GM18873 (cell line): ENCODE results near the gene CDT1.
"Not testable (repeated sequence)": the region's sequence is repeated elsewhere in the genome, so short reads cannot be mapped to it uniquely, and the experiment has no call there.

Source experiments
- ATAC-seq: cut with Tn5 transposase; IDR thresholded peaks from one replicate; pipeline ENCODE4 v1.9.1; 2021; ENCODE audit warnings: mild to moderate bottlenecking, moderate library complexity, moderate number of reproducible peaks; ENCODE audit not compliant: unreplicated experiment, low FRiP score

CDT1 gene

DNA sequence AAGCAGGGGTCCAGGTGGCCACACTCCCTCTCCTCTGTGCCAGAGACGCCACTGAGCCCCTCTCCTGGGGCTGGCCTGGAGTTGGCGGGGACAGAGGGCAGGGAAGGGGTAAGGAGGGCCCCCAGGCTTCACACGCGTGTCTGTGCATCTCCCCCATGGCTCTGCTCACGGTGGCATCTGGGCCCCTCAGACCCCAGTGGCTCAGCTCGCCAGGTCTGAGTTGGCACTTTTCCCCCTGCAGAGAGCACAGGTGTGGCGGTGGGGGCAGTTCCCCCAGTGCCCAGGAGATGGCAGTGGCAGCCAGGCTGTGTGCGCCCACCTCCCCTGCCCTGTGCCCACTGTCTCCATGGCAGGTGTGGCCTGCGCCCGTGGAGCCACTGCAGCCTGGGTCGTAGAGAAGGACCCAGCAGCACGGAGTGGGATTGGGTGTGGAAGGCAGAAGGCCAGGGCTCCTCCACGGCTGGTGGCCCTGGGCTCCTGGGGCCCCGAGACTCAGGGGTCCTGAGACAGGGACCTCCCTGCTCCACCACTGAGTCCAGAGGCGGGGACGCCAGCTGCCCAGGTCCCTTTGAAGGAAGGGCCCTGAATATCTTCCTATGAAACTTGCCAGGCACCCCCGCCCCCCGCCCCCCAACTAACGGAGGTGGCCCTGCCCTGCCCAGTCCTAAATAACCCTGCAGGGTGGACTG lies 12.5 kb downstream of the CDT1 start:
- no peak for ATAC-seq

DNA sequence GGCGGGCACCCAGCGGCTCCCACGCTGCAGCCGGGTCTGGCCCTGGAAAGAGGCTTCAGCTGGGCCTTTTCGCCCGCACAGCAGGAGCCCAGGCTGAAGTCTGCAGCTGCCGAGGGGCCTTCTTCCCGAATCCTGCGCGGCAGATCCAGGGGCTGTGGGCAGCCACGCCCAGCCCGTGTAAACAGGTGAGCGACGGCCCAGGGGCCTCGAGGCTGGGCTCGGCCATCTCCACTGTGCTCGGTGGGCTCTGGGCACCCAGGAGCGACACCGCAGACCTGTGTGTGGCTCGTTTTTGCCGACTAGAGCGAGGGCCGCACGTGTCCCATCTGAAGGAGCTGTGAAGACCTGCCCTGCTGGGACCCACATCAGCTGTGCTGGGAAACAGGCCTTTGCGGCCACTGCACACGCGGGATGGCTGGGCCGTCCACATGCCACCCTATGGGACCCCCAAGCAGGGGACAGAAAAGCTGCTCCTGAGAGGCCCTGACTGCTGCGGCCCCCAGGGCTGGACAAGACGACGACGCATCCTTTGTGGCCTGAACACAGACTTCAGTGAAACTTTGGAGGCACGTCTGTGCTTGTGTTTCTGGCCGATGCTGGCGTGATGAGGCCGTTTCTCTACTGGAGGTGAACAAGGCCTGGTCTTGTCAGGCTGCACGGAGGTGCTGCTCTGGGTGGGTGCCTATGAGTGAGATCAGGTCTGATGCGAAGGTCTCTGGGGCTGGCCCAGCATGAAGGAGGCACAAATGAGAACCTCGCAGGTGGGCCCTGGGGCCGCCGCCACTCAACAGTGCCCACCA lies 13.3 kb downstream of the CDT1 start:
- no peak for ATAC-seq

DNA sequence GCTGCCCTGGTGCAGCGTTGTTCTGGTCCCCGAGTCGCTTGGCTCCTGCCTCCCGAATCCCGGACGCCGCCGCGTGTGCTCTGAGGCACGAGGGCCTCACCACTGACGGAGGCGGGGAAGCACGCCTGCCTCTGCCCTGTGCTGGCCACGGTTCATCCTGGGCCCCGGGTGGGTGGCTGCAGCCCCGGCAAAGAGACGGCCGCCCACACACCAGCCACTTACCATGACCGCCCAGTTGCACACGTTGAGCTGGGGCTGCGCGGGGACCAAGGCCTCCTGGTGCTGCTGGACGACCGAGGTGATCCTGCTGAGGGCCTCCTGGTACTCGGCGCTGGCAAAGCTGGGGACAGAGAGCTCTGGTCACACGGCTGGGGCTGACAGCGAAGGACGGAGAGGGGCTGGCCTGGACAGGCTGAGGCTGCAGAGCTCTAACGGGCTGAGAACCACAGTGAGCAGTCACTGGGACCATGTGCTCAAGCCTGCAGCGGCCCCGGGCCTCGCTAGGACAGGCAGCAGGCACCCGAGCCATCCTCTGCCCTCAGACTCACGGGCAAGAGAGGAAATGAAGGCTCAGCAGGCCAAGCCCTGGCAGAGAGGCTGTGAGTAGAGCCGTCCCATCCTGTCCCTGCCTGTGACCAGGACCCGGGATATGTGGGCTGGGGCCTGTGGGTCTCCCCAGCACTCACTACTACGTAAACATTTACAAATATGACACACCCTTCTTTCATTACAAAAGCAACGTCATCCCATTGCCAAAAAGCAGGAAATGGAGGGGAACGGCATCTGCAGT lies 14.4 kb downstream of the CDT1 start:
- ATAC-seq, result no peak

- ATAC-seq, result no peak
Measured at GRCh38 chr16:88818575-88818874, 14.9 kb downstream of the CDT1 start.

DNA sequence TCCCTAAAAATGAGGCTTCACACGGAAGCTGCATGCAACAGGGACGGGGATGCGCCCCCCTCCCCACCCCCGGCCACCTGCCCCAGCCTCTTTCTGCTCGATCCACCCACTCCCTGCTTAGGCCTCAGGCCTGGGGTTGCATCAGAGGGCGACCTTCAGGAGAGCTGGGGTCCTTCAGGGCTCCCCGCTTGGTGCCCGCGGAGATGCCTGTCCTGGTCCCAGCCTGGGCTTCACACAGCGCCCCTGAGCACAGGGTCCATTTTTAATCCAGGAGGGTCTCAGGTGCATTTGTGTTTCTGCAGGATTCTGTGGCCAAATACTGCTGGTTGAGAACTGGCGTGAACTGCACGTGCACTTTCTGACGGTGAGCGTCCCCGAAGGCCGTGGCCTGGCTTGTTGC lies 15.5 kb downstream of the CDT1 start:
- ATAC-seq, result no peak

- ATAC-seq, result no peak
Measured at GRCh38 chr16:88820385-88821025, 16.9 kb downstream of the CDT1 start.

DNA sequence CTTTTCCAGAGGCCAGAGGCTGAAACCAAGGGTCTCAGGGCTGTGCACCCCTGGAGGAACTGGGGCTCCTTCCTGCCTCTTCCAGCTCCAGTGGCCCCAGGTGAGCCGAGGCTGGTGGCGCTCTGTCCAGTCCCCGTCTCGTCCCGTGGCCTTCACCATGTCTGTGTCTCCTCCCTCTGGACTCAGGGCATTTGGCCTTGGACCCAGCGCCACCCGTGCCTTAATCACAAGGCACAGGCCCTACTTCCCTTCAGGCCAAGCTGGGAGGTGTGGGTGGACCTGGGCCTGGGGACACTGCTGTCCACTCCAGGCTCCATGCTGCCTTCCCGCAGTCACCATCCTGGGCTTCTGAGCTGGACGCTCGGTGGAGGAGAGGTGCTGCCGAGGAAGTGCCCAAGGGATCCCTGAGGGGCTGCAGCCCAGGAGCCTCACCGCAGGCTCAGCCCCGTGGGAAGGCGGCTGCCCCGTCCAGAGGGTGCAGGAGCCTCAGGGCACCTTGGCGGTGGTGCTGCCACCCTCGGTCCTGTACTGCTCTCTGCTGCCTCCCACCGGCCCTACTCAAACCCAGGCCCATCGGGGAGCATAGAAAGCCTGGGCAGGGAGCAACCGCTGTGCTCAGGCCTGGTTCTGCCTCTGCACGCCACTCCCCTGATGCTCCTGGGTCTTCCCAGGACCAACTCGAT lies 17.7 kb downstream of the CDT1 start:
- no peak for ATAC-seq

DNA sequence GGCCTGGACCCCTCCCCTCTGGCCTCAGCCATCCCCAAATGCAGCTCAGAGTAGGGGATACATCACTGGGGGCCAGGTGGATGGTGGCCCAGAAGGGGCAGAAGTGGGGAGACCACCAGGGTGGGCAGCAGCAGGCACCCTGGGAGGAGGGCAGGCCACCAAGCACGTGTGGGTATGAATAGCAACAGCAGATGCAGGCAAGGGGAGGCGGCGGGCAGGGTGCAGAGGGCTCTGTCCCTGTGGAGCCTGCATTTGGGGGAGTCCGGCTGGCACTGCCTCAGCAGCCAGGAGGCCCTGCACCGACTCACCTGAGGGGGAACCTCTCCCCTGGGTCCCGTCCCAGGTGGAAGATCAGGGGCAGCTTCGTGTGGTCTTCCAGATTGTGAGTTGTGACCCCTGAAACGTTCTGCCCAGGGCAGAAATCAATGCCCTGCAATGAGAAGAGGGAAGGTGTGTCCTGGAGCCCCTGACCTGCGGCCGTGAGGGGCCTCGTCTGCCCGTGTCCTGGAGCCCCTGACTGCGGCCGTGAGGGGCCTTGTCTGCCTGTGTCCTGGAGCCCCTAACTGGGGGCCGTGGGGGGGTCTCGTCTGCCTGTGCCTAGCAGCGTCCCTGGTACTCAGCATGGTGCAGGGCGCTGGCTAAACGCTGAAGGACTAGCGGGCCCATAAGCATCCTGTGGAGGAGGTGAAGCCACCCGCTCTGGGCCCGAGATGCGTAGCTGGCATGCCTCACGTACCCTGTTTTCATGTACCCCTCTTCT lies 18.9 kb downstream of the CDT1 start:
- ATAC-seq, result no peak

GRCh38 chr16:88823646-88824045 lies 20.1 kb downstream of the CDT1 start:
- ATAC-seq, result not testable (repeated sequence)

DNA sequence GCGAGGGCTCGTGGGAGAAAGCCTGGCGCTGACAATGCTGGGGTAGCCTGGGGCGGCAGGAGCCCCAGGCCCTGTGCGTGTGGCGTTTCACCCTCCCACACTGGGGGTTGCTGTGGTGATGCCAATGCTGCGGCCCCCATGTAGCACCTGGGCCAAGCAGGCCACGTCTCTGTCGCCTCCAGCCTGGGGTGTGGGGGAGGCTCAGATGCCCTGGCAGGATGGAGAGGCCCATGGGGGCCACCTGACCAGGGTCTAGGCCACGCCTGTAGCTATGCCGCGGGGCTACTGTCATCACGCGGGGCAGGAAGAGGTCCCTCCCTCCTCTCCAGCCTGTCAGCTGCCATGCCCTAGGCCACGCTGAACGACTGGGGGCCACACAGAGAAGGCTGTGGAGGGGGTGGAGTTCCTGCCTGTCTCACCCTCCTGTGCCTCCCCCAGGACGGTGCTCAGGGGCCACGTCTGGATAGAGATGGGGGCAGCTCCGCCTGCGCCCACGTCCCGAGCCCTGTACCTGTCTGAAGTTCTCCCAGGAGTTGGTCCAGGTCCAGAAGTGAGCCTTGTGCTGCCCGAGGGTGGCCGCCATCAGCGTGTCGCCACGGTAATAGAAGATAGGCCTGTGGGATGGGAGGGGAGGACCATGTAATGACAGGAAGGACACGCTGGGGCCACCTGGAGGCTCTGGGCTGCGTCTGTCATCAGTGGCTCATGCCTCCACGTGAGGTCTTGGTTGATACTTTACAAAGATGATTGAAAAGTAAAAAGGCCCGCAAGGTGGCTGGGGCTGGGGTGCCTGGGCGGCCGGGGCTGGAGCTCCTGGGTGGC lies 20.9 kb downstream of the CDT1 start:
- ATAC-seq, result no peak

DNA sequence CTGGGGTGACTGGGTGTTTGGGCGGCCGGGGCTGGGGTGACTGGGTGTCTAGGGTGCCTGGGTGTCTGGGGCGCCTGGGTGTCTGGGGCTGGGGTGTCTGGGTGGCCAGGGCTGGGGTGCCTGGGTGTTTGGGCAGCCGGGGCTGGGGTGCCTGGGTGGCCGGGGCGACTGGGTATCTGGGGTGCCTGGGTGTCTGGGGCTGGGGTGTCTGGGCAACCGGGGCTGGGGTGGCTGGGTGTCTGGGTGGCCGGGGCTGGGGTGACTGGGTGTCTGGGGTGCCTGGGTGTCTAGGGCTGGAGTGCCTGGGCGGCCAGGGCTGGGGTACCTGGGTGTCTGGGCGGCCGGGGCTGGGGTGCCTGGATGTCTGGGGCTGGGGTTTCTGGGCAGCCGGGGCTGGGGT lies 21.6 kb downstream of the CDT1 start:
- no peak for ATAC-seq

DNA sequence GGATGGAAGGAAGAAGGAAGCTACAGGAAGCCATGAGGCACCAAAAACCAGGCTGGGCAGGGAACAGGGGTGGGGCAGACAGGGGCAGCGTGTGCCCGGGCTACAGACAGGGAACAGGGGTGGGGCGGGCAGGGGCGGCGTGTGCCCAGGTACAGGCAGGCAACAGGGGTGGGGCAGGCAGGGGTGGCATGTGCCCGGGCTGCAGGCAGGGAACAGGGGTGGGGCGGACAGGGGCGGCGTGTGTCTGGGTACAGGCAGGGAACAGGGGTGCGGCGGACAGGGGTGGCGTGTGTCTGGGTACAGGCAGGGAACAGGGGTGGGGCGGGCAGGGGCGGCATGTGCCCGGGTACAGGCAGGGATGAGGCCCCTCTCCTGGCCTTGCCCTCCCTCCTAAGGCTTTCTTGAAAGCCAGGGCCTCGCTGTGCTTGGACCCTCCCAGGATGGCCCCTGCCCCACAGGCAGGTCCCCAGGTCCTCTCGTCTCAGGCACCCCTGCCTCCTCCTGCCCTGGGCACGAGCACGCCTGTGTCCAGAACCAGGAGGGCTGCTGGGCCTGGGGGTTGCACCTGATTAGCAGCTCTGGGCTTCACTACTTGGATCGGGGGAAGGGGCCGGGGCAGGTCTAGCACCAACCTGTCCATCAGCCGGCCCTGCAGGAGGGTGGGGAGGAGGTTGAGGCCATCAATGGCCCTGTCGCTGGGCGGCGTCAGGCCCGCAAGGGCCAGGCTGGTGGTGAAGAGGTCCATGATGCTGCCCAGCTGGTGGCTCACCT lies 22.7 kb downstream of the CDT1 start:
- no peak for ATAC-seq

DNA sequence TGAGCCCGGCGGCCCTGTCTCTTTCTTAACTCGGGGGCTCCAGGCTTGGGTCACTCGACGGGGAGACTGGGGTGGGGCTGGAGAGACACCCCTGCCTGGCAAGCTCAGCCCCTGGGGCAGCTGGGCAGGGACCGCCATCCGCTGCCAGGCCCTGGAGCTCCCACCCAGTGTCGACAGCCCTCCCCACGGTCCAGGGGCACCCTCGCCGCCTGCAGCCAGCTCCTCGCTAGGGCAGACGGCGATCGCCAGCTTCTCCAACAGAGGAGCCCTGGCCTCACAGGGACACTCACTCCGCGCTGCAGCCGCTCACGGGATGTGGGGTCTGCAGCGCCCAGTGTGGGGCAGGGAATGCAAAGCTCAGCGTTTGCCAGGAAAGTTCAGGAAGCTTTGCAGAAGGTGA lies 24.1 kb downstream of the CDT1 start:
- ATAC-seq, result no peak

GRCh38 chr16:88828711-88829110 lies 25.1 kb downstream of the CDT1 start:
- no peak for ATAC-seq

GRCh38 chr16:88830258-88830657 lies 26.7 kb downstream of the CDT1 start:
- no peak for ATAC-seq

- ATAC-seq, result no peak
Measured at GRCh38 chr16:88830783-88831182, 27.2 kb downstream of the CDT1 start.

GRCh38 chr16:88831838-88832237 lies 28.2 kb downstream of the CDT1 start:
- no peak for ATAC-seq

DNA sequence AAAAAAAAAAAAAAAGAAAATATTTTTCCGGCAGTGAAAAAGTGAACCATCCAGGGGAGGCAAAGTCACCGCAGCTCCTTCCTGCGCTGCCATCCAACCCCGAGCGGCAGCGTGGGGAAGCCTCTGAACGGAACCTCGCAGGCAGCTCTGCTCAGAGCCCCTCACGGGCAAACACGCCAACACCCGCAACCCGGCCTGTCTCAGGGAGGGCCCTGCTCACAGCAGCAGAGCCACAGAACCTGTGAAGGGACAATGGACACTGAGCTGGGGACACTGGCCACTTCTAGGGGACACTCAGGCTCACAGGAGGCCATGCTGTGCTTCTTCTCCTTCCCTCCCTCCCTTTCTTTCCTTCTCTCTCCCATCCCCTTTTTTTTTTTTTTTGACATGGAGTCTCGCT lies 29.5 kb downstream of the CDT1 start:
- ATAC-seq, result no peak
